ENCODE measurements around the gene ASCC2.

DNA sequence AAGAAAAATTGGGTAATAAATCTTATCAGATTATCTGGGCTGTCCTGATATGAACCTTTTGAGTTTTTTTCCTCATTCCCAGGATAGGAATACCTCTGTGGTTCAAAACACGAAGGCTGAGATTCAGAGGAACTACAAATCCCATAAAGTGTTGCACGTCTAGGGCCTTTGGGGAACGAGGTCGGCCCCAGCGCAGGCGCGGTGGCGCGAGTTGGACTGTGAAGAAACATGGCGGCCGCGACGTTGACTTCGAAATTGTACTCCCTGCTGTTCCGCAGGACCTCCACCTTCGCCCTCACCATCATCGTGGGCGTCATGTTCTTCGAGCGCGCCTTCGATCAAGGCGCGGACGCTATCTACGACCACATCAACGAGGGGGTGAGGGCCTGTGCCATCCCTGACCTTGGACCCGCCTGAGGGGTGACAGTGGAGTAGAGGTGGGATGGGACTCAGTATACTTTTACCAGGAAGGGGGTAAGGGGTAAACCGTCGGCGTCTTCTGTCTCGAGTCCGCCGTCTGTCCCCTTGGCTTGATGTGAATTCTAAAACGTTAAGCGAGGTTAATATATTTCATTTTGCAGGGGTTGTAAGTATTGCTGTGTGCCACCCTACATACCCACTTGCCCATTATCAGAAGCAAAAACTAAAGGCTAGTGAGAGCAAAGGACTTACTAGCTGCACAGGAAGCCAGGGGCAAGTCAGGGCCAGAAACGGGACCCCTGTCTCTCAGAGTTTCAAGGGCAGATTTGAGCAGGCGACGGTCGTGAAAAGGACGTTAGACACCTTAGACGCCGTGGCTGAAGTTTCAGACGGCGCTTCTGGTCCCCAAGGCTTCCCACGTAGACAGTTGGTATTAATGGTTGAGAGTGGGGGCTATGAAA, 70.7 kb downstream of the ASCC2 start, which contains the start of gene UQCR10:
- peak in 1 of 3 donors; percentile 33 for TF ChIP-seq CTCF (IDR thresholded peaks at IDR 0.05)
- no peak for TF ChIP-seq EP300 (IDR thresholded peaks at IDR 0.05)
- TF ChIP-seq POLR2A (IDR thresholded peaks at IDR 0.05) = peak; percentile 74

Data from ovary (tissue), 3 donors.